Measurements from ENCODE around the gene PPP6C.

The PPP6C gene

DNA sequence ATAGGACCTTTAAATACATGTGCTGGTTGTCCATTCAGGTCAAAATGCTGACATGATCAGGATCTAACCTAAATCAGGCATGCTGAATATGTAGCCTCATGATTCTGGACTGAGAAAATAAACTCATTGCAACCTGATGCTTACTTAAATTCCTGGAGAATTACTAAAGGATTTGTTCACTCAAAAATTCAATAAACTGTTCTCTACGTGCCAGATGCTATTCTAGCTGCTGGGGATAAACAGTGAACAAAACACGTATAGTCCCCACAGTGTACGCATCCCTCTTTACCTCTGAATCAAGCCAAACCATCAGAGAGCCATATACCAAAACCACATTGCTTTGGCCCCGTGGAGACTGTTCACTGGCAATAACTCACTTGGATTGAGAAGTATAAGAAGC lies 52.4 kb downstream of the PPP6C start:
- TF ChIP-seq, protein P1, sequence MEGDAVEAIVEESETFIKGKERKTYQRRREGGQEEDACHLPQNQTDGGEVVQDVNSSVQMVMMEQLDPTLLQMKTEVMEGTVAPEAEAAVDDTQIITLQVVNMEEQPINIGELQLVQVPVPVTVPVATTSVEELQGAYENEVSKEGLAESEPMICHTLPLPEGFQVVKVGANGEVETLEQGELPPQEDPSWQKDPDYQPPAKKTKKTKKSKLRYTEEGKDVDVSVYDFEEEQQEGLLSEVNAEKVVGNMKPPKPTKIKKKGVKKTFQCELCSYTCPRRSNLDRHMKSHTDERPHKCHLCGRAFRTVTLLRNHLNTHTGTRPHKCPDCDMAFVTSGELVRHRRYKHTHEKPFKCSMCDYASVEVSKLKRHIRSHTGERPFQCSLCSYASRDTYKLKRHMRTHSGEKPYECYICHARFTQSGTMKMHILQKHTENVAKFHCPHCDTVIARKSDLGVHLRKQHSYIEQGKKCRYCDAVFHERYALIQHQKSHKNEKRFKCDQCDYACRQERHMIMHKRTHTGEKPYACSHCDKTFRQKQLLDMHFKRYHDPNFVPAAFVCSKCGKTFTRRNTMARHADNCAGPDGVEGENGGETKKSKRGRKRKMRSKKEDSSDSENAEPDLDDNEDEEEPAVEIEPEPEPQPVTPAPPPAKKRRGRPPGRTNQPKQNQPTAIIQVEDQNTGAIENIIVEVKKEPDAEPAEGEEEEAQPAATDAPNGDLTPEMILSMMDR (IDR thresholded peaks at IDR 0.05; ENCODE audit: control insufficient read depth, insufficient read depth, low read depth, low read length, missing control alignments), result no peak
- DNase-seq (ENCODE audit: low read depth), result peak; percentile 50
- H3K4me3 ChIP-seq (ENCODE audit: control insufficient read depth, low read depth, low read length), result no peak overlapping the region

DNA sequence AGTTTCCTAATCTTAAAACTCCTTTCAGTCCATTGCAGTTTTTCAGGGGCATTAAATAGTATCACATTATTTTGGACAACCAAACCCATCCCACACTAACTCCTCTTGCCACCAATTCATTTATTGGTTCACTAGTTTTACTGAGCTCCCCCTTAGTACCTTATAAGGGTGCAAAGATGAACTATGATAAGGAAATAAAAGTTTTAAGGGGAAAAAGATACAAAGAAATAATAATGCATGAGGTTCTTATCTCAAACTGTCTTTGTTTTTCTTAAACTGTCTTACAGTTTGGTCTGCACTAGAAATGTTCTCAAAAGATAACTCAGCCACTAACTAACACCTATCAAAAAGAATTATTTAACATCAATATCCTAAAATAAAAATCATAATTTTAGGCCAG lies 54.6 kb downstream of the PPP6C start:
- DNase-seq (ENCODE audit: low read depth), result no peak

DNA sequence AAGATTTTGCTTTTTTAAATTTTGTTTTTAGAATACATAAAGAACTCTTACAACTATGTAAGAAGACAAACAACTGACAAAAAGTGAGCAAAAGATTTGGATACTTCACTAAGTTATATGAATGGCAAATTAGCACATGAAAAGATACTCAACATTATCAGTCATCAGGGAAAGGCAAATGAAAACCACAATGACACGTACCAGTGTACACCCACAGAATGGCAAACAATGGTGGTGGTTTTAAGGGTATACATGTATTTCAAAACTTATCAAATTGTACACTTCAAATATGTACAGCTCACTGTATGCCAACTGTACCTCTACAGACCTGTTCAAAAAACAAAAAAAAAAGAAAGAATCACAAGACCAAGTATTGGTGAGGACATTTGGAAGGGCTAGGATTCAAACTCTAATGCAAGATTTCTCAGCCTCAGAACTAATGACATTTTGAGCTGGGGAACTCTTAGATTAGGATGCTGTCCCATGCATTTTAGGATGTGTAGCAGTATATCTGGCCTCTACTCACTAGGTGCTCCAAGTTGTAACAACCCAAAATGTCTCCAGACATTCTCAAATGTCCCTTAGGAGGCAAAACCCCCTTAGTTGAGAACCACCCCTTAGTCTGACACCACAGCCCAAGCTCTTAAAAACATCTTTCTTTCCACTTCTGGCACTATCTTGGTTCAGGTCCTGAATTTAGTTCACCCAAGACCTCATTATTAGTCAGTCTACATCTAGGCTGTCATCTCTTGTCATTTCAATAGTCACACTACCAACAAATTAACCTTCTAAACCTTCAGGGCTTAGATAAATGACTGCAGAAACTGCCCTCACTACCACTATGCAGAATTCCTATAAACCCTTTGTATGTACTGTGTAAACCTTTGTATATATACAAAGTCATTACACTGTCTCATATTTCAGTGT lies 55.9 kb downstream of the PPP6C start:
- TF ChIP-seq, protein P1 (IDR thresholded peaks at IDR 0.05; ENCODE audit: control insufficient read depth, insufficient read depth, low read depth, low read length, missing control alignments), result no peak
- no peak for DNase-seq (ENCODE audit: low read depth)

More for the DNA sequence above, 54.6 kb downstream of the PPP6C start:
- H3K4me3 ChIP-seq (ENCODE audit: control insufficient read depth, low read depth, low read length), result no peak overlapping the region
- TF ChIP-seq, protein P1 (IDR thresholded peaks at IDR 0.05; ENCODE audit: control insufficient read depth, insufficient read depth, low read depth, low read length, missing control alignments), result no peak

DNA sequence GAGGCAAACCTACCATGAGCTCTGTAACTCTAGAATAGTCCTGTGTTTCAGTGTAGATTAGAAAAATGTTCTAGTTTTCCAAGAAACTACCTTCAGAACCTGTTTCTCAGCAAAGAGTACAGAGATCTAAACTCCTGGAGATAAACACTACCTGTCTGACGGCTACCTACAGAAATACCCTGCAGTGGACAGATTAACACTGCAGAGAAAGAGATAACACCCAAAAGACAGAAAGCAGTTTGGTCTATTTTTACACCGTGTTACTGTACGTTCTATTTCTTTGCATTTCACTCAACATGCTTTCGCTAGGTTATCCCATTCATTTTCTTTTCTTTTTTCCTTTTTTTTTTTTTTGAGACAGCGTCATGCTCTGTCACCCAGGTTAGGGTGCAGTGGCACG lies 57.8 kb downstream of the PPP6C start:
- DNase-seq (ENCODE audit: low read depth), result no peak
- TF ChIP-seq, protein P1 (IDR thresholded peaks at IDR 0.05; ENCODE audit: control insufficient read depth, insufficient read depth, low read depth, low read length, missing control alignments), result no peak
- no peak overlapping the region for H3K4me3 ChIP-seq (ENCODE audit: control insufficient read depth, low read depth, low read length)

More for the DNA sequence above, 55.9 kb downstream of the PPP6C start:
- H3K4me3 ChIP-seq (ENCODE audit: control insufficient read depth, low read depth, low read length), result no peak overlapping the region

DNA sequence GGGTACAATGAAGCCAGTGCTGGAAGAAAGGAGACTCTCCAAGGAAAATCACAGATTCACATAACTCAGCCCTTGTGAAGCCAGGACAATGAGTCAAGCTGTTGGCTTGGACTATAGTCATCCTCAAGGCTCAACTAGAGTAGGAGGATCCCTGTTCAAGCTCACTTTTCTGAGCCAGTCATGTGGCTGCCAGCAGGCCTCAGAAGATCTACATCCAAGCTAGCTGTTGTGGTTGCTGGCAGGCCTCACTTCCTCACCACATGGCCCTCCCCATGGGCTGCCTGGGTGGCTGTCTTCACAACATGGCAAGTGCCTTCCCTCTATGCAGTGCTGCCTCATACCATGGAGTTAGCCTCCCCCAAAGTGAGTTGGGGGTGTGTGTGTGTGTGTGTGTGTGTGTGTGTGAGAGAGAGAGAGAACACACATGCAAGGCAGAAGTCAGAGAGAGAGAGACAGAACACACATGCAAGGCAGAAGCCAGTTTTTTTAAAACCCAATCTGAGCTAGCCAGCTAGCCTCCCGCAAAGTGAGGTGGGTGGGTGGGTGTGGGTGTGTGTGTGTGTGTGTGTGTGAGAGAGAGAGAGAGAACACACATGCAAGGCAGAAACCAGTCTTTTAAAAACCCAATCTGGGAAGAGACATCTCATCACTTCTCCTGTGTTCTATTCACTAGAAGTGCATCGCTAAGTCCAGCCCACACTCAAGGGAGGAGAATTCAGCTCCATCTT lies 63.4 kb downstream of the PPP6C start:
- no peak overlapping the region for H3K4me3 ChIP-seq (ENCODE audit: control insufficient read depth, low read depth, low read length)
- TF ChIP-seq, protein P1 (IDR thresholded peaks at IDR 0.05; ENCODE audit: control insufficient read depth, insufficient read depth, low read depth, low read length, missing control alignments), result no peak
- peak; percentile 99 for DNase-seq (ENCODE audit: low read depth)

DNA sequence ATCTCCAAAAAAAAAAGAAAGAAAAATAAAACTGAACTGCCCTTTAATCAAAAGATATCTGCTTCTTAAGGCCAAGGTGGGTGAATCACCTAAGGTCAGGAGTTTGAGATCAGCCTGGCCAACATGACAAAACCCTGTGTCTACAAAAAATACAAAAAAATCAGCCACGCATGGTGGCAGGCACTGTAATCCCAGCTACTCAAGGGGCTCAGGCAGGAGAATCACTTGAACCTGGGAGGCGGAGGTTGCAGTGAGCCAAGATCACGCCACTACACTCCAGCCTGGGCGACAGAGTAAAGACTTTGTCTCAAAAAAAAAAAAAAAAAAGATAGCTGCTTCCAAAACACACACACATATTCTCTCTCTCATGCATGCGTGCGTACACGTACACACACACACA lies 64.1 kb downstream of the PPP6C start:
- no peak for DNase-seq (ENCODE audit: low read depth)
- TF ChIP-seq, protein P1 (IDR thresholded peaks at IDR 0.05; ENCODE audit: control insufficient read depth, insufficient read depth, low read depth, low read length, missing control alignments), result no peak
- no peak overlapping the region; the same call in 1 of the 2 replicates for H3K4me3 ChIP-seq (ENCODE audit: control insufficient read depth, low read depth, low read length)
